ENCODE results near the gene KLHL2. TPM values are rescaled to one million over a fixed set of nuclear protein-coding genes. Genes with fewer than 3 reads are reported as not detected.
A peak's percentile ranks its signal among the peaks of the same experiment; 100 is the strongest.

The KLHL2 gene
- total RNA-seq, 1 donor from 2014 or later, result 16.0 TPM

- Mint-ChIP-seq H3K27ac (ENCODE audit: unreplicated experiment) (peak overlapping the region; percentile 59), H3K36me3 (ENCODE audit: low read depth) (peaks cover 1% of the 10 kb centered on the region), H3K4me1 (ENCODE audit: low read depth) (peaks cover 16% of the 10 kb centered on the region), H3K9me3 (ENCODE audit: low read depth) (no peaks in the 10 kb centered on the region), H3K27me3 (ENCODE audit: low read depth) (no peaks in the 10 kb centered on the region), H3K4me3 (ENCODE audit: unreplicated experiment) (no peak overlapping the region)
- TF ChIP-seq CTCF (IDR thresholded peaks at IDR 0.05), result peak; percentile 23
- DNase-seq (ENCODE audit: low spot score), result no peak
These were observed 81.5 kb downstream of the KLHL2 start for GRCh38 chr4:165288639-165289422.

- Mint-ChIP-seq H3K36me3 (ENCODE audit: low read depth) (peaks cover 1% of the 10 kb centered on the region), H3K27ac (ENCODE audit: unreplicated experiment) (no peak overlapping the region), H3K27me3 (ENCODE audit: low read depth) (no peaks in the 10 kb centered on the region), H3K4me1 (ENCODE audit: low read depth) (peaks cover 16% of the 10 kb centered on the region), H3K4me3 (ENCODE audit: unreplicated experiment) (no peak overlapping the region), H3K9me3 (ENCODE audit: low read depth) (no peaks in the 10 kb centered on the region)
- DNase-seq (ENCODE audit: low spot score), result no peak
- TF ChIP-seq CTCF (IDR thresholded peaks at IDR 0.05), result no peak
These were observed 82.0 kb downstream of the KLHL2 start for GRCh38 chr4:165289423-165289785.

- H3K9me3 Mint-ChIP-seq (ENCODE audit: low read depth), result no peaks in the 10 kb centered on the region
These were observed 85.7 kb downstream of the KLHL2 start for GRCh38 chr4:165293061-165293460.

GRCh38 chr4:165293927-165294649, 86.7 kb downstream of the KLHL2 start:
- H3K27ac Mint-ChIP-seq (ENCODE audit: unreplicated experiment), result no peak overlapping the region
- H3K4me3 Mint-ChIP-seq (ENCODE audit: unreplicated experiment), result no peak overlapping the region
- peaks cover 4% of the 10 kb centered on the region for H3K4me1 Mint-ChIP-seq (ENCODE audit: low read depth)
- DNase-seq (ENCODE audit: low spot score), result no peak
- peaks cover 6% of the 10 kb centered on the region for H3K36me3 Mint-ChIP-seq (ENCODE audit: low read depth)
- no peaks in the 10 kb centered on the region for H3K9me3 Mint-ChIP-seq (ENCODE audit: low read depth)
- H3K27me3 Mint-ChIP-seq (ENCODE audit: low read depth), result no peaks in the 10 kb centered on the region
- no peak for TF ChIP-seq CTCF (IDR thresholded peaks at IDR 0.05)

More at GRCh38 chr4:165293061-165293460, 85.7 kb downstream of the KLHL2 start:
- TF ChIP-seq CTCF (IDR thresholded peaks at IDR 0.05), result no peak
- H3K27me3 Mint-ChIP-seq (ENCODE audit: low read depth), result no peaks in the 10 kb centered on the region
- no peak for DNase-seq (ENCODE audit: low spot score)
- H3K4me1 Mint-ChIP-seq (ENCODE audit: low read depth), result peaks cover 13% of the 10 kb centered on the region
- peaks cover under 1% of the 10 kb centered on the region for H3K36me3 Mint-ChIP-seq (ENCODE audit: low read depth)
- H3K27ac Mint-ChIP-seq (ENCODE audit: unreplicated experiment), result no peak overlapping the region
- H3K4me3 Mint-ChIP-seq (ENCODE audit: unreplicated experiment), result no peak overlapping the region

GRCh38 chr4:165294907-165295306, 87.5 kb downstream of the KLHL2 start:
- DNase-seq (ENCODE audit: low spot score), result no peak
- H3K9me3 Mint-ChIP-seq (ENCODE audit: low read depth), result no peaks in the 10 kb centered on the region
- H3K4me3 Mint-ChIP-seq (ENCODE audit: unreplicated experiment), result no peak overlapping the region
- H3K27me3 Mint-ChIP-seq (ENCODE audit: low read depth), result no peaks in the 10 kb centered on the region
- H3K4me1 Mint-ChIP-seq (ENCODE audit: low read depth), result no peaks in the 10 kb centered on the region
- peaks cover 8% of the 10 kb centered on the region for H3K36me3 Mint-ChIP-seq (ENCODE audit: low read depth)
- no peak overlapping the region for H3K27ac Mint-ChIP-seq (ENCODE audit: unreplicated experiment)
- no peak for TF ChIP-seq CTCF (IDR thresholded peaks at IDR 0.05)

Data from chondrocyte (in vitro differentiated cells).